Heart right ventricle (tissue), 16 donors: Measurements from ENCODE around the gene MCTP1. TPM values are rescaled to one million over a fixed set of nuclear protein-coding genes. Genes with fewer than 3 reads are reported as not detected.
A peak's percentile ranks its signal among the peaks of the same experiment; 100 is the strongest.

Experiments used
- ATAC-seq, 8 donors: fragments of 200-7000 bp; cut with Tn5 transposase; one replicate each; pipeline ENCODE4 v1.9.1; 2020; ENCODE audit warnings: mild to moderate bottlenecking in 8 of 8, moderate library complexity in 8 of 8, moderate number of reproducible peaks in 1 of 8
- DNase-seq, 2 donors: peaks; one replicate each; pipeline ENCODE4 v3.0.0-alpha.2; 2020
- H3K27ac ChIP-seq, 10 donors: fragments of 200-600 bp; sonication (generic) in 2 of 10; one replicate each; pipeline versions ENCODE4 v1.5.0 to v1.8.0; 2020 to 2022; ENCODE audit warnings: mild to moderate bottlenecking in 3 of 10
- H3K27me3 ChIP-seq, 7 donors: fragments of 200-600 bp; one replicate each; pipeline ENCODE4 v1.8.0; 2021 to 2022; ENCODE audit warnings: mild to moderate bottlenecking in 2 of 7
- H3K36me3 ChIP-seq, 9 donors: fragments of 200-600 bp; sonication (generic) in 1 of 9; one replicate each; pipeline versions ENCODE4 v1.5.0 to v1.8.0; 2020 to 2022; ENCODE audit warnings: mild to moderate bottlenecking in 2 of 9
- H3K4me1 ChIP-seq, 9 donors: fragments of 200-600 bp; sonication (generic) in 1 of 9; one replicate each; pipeline versions ENCODE4 v1.5.0 to v1.8.0; 2020 to 2022; ENCODE audit warnings: mild to moderate bottlenecking in 4 of 9
- H3K4me3 ChIP-seq, 10 donors: fragments of 200-600 bp; sonication (generic) in 2 of 10; one replicate each; pipeline versions ENCODE4 v1.5.0 to v1.8.0; 2020 to 2022; ENCODE audit warnings: mild to moderate bottlenecking in 7 of 10, moderate library complexity in 2 of 10
- H3K9me3 ChIP-seq, 11 donors: fragments of 200-600 bp in 10 of 11; sonication (generic) in 2 of 11; one replicate each; pipeline versions ENCODE4 v1.5.0 to v1.8.0; 2013 to 2022; ENCODE audit warnings: mild to moderate bottlenecking in 2 of 11, control low read depth in 1 of 11, moderate library complexity in 1 of 11
- WGBS, 2 donors: extraction: QIAGEN DNeasy Blood & Tissue Kit; methylation state at CpG; one replicate each; pipeline ENCODE4 v1.1.7; 2013; ENCODE audit warnings: inconsistent platforms in 1 of 2; 5-methylcytosine and 5-hydroxymethylcytosine counted together
- intact Hi-C, 10 donors: fragments of 100-400 bp; cut with DNase I; formaldehyde crosslinking; loops; one replicate each; pipeline versions ENCODE4 v1.11.1 to v1.14.2; 2022
- polyA plus RNA-seq, 2 donors: library from polyadenylated mRNA; stranded (reverse); fragments of 200-250 nt; gene quantifications; one replicate each; pipeline ENCODE4 v1.2.3, GENCODE V29; 2013
- total RNA-seq, 10 donors: library from RNA; stranded (reverse); fragmentation: NEBNext Ultra II Directional in 3 of 10; extraction: Animal tissue kit (Norgen Biotek cat#: 25700) in 3 of 10; gene quantifications; one replicate each; pipeline versions ENCODE4 v1.2.1 to v1.2.4, GENCODE V29; 2021 to 2023
- TF ChIP-seq, protein P1 (sequence below), 9 donors: fragments of 200-600 bp; sonication (generic) in 2 of 9; IDR thresholded peaks; one replicate each; pipeline versions ENCODE4 v1.5.0 to v1.8.0; 2021 to 2022; ENCODE audit warnings: antibody characterized with exemption in 9 of 9, mild to moderate bottlenecking in 5 of 9, moderate library complexity in 1 of 9
- donor health status: Arrhythmogenic right ventricular cardiomyopathy.
- donor health status: ischemic (EF 13 %, LVEDD 7.1; RV severe dilation, severe dysfunction).
- donor health status: healthy with polysubstance abuse.
- donor health status: DM: no; HTN: yes; CAD: no.
- donor health status: DM: no; HTN: no; CAD: no.
- donor health status: ischemic (EF 25% LVEDD 6.9; RV normal size, moderate dysfunction).
- donor health status: ischemic (EF 25% LVEDD 5.7; RV mildly dilated, moderate dysfunction).
- donor health status: healthy.
- donor health status: DM: yes; HTN: yes; CAD: no.
- donor health status: Ischemic cardiomyopathy.
- donor health status: ischemic (EF 35%, LVEDD 5.7; RV mildly dilated, moderate dysfunction).
- donor health status: nonischemic (EF 11% LVEDD 7.7; RV severe dilation, severe dysfunction).
- donor health status: DM: yes; HTN: yes; CAD: no.
- donor health status: PGD.
- donor health status: ischemic (EF 29% LVEDD 5.4; RV normal size, mild dysfunction).
- donor health status: nonischemic (EF 23%, LVEDD 6.1; RV moderate dilation, normal function).

MCTP1 gene
- total and polyA plus RNA-seq, 12 donors, result 1.3 to 19.7 (median 5.3) TPM

DNA sequence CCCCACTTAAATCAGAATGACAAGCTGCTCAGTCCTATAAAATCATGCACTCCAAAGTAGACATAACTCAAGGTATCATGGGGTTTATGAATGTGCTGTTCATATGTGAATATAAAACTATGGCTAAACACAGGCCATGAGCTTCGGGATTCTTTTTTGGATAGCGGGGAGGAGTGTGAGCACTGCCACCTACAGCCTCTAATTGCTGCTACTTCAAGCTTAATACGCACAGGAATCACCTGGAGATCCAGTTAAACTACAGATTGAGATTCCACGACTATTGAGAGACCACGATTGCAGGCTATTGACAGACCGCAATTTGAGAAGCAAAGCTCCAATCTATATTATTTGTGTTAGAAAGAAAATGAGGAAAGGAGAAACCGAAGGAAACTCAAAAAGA, 231.6 kb downstream of the MCTP1 start:
- ATAC-seq (no peak), DNase-seq (no peak)
- no peaks in the 10 kb centered on the region for H3K36me3 ChIP-seq
- 90% methylated on average over 7 of the region's 7 CpGs for WGBS, 2 donors
- TF ChIP-seq, protein P1, sequence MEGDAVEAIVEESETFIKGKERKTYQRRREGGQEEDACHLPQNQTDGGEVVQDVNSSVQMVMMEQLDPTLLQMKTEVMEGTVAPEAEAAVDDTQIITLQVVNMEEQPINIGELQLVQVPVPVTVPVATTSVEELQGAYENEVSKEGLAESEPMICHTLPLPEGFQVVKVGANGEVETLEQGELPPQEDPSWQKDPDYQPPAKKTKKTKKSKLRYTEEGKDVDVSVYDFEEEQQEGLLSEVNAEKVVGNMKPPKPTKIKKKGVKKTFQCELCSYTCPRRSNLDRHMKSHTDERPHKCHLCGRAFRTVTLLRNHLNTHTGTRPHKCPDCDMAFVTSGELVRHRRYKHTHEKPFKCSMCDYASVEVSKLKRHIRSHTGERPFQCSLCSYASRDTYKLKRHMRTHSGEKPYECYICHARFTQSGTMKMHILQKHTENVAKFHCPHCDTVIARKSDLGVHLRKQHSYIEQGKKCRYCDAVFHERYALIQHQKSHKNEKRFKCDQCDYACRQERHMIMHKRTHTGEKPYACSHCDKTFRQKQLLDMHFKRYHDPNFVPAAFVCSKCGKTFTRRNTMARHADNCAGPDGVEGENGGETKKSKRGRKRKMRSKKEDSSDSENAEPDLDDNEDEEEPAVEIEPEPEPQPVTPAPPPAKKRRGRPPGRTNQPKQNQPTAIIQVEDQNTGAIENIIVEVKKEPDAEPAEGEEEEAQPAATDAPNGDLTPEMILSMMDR (IDR thresholded peaks at IDR 0.05), result no peak
- H3K4me3 ChIP-seq, result no peak overlapping the region
- no peaks in the 10 kb centered on the region for H3K9me3 ChIP-seq
- no peak overlapping the region for H3K27ac ChIP-seq
- H3K4me1 ChIP-seq, result peaks cover 0 to 17% (median 0%) of the 10 kb centered on the region in 9 donors
- intact Hi-C loops, result no loop called here
- no peaks in the 10 kb centered on the region for H3K27me3 ChIP-seq

DNA sequence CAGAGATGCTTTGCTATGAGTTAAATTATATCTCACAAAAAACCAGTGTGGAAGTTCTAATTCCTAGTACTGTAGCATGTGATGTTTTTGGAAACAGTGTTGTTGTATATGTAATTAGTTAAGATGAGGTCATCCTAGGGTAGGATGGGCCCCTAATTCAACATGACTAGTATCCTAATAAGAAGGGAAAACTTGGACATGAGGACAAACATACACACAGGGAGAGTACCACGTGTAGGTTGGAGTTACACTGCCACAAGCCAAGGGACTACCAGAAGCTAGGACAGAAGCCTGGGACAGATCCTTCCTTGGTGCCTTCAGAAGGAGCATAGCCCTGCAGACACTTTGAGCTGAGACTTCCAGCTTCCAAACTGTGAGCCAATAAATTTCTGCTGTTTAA, 234.2 kb downstream of the MCTP1 start:
- intact Hi-C loops, result no loop called here

DNA sequence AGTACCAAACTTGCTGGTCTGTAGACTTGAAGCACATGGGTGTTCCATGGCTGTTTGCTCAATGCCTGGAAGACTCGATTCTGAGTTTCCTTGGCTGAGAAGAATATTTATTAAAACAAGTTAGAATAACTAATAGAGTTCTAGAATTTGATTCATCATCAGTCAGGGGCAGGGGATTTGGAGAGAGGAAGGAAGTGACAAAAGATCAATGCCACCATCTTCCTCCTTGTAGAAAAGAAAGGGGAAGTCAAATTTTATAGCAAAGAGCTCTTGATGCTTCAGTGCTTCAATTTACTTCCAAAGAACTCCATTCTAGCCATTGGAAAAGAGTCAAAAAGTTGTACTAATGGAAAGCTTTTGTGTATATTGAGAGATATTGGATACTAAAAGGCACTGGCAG, 236.3 kb downstream of the MCTP1 start:
- Histone ChIP-seq H3K9me3 (no peaks in the 10 kb centered on the region), H3K27ac (peak overlapping the region in 2 of 10 donors; percentile 3 to 82), H3K4me1 (peaks cover 0 to 44% (median 6%) of the 10 kb centered on the region in 9 donors), H3K4me3 (no peak overlapping the region), H3K27me3 (no peaks in the 10 kb centered on the region), H3K36me3 (no peaks in the 10 kb centered on the region)
- DNase-seq, result no peak
- TF ChIP-seq, protein P1 (IDR thresholded peaks at IDR 0.05), result no peak
- 79 to 89% methylated on average over 1 of the region's 1 CpG for WGBS, 2 donors
- intact Hi-C loops, result no loop called here
- ATAC-seq, result peak in 1 of 8 donors; percentile 29

More for the DNA sequence above, 234.2 kb downstream of the MCTP1 start:
- Histone ChIP-seq H3K9me3 (no peaks in the 10 kb centered on the region), H3K27ac (no peak overlapping the region), H3K27me3 (no peaks in the 10 kb centered on the region), H3K4me1 (peaks cover 0 to 27% (median 0%) of the 10 kb centered on the region in 9 donors), H3K36me3 (no peaks in the 10 kb centered on the region), H3K4me3 (no peak overlapping the region)
- 54 to 63% methylated on average over 1 of the region's 1 CpG for WGBS, 2 donors
- ATAC-seq (no peak), DNase-seq (no peak)
- TF ChIP-seq, protein P1 (IDR thresholded peaks at IDR 0.05), result no peak

DNA sequence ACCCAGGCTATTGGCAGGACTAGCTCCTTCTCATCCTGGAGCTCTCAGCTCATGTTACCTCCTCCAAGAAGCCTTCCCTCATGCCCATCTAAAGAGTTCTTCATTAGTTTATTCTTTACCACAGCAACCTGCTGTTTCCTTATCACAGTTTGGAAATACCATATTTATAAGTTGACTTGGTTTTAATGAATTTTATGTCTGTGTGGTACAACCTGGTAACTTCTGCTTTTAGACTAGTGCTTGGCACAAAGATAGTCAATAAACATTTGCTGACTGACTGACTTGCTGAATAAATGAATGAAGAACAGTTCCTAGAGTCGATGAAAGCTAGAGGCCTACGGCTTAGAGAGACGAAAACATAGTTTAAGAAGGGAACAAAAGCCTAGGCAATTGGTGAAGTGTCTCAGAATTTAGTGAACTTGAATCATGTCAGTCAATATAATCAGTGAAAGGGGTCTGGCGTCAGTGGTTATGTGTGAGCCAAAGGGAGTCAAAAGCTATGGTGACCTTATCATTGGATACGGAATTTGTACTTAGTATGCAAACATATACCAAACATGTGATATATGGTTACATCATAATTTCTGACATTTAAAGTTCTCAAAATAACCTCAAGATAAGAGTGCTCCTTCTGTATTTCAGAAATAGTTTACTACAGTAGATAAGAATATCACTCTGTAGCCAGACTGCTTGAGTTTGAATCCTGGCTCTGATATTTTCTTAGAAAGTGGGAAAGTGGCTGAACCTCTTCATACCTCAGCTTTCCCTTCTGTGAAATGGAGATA, 239.5 kb downstream of the MCTP1 start:
- H3K4me3 ChIP-seq, result no peak overlapping the region
- TF ChIP-seq, protein P1 (IDR thresholded peaks at IDR 0.05), result no peak
- H3K4me1 ChIP-seq, result peaks cover 0 to 55% (median 11%) of the 10 kb centered on the region in 9 donors
- no peak overlapping the region for H3K27ac ChIP-seq
- intact Hi-C loops, result no loop called here
- peaks cover 0 to 6% (median 0%) of the 10 kb centered on the region in 11 donors for H3K9me3 ChIP-seq
- DNase-seq, result no peak
- 51 to 54% methylated on average over 5 of the region's 5 CpGs for WGBS, 2 donors
- H3K27me3 ChIP-seq, result no peaks in the 10 kb centered on the region
- no peaks in the 10 kb centered on the region for H3K36me3 ChIP-seq
- ATAC-seq, result no peak
